ENCODE results near the gene WAPL. TPM values are rescaled to one million over a fixed set of nuclear protein-coding genes. Genes with fewer than 3 reads are reported as not detected.

Gene WAPL
- polyA plus RNA-seq, 1 donor = 36.8 TPM

GRCh38 chr10:86413046-86413728 lies 108.4 kb downstream of the WAPL start:
- peak; percentile 17 to 53 for DNase-seq
- H3K27ac ChIP-seq (ENCODE audit: low read length) = peak overlapping the region; percentile 89
- no peak overlapping the region for H3K4me3 ChIP-seq (ENCODE audit: low read length)
- no peaks in the 10 kb centered on the region for H3K27me3 ChIP-seq (ENCODE audit: control insufficient read depth, insufficient read depth, low read length)
- peaks cover 48% of the 10 kb centered on the region for H3K4me1 ChIP-seq (ENCODE audit: control insufficient read depth, insufficient read depth, low read length)
- H3K9me3 ChIP-seq (ENCODE audit: control insufficient read depth, low read depth, low read length) = no peaks in the 10 kb centered on the region
- H3K36me3 ChIP-seq (ENCODE audit: control insufficient read depth, insufficient read depth, low read length) = no peaks in the 10 kb centered on the region
- WGBS (ENCODE audit: insufficient coverage, low lambda C conversion rate) = 60% methylated on average over 1 of the region's 6 CpGs

GRCh38 chr10:86411852-86412560 lies 109.6 kb downstream of the WAPL start:
- Histone ChIP-seq H3K27me3 (ENCODE audit: control insufficient read depth, insufficient read depth, low read length) (no peaks in the 10 kb centered on the region), H3K4me1 (ENCODE audit: control insufficient read depth, insufficient read depth, low read length) (peaks cover 46% of the 10 kb centered on the region), H3K9me3 (ENCODE audit: control insufficient read depth, low read depth, low read length) (no peaks in the 10 kb centered on the region), H3K36me3 (ENCODE audit: control insufficient read depth, insufficient read depth, low read length) (no peaks in the 10 kb centered on the region), H3K27ac (ENCODE audit: low read length) (peak overlapping the region; percentile 89), H3K4me3 (ENCODE audit: low read length) (no peak overlapping the region)
- WGBS (ENCODE audit: insufficient coverage, low lambda C conversion rate) = no CpG with 5 or more reads among the region's 6 CpGs
- no peak for DNase-seq

GRCh38 chr10:86411281-86411841 lies 110.2 kb downstream of the WAPL start:
- no CpG with 5 or more reads among the region's 7 CpGs for WGBS (ENCODE audit: insufficient coverage, low lambda C conversion rate)
- DNase-seq = peak; percentile 68 to 89
- no peaks in the 10 kb centered on the region for H3K9me3 ChIP-seq (ENCODE audit: control insufficient read depth, low read depth, low read length)
- H3K27ac ChIP-seq (ENCODE audit: low read length) = peak overlapping the region; percentile 89
- H3K4me3 ChIP-seq (ENCODE audit: low read length) = no peak overlapping the region
- H3K36me3 ChIP-seq (ENCODE audit: control insufficient read depth, insufficient read depth, low read length) = no peaks in the 10 kb centered on the region
- peaks cover 46% of the 10 kb centered on the region for H3K4me1 ChIP-seq (ENCODE audit: control insufficient read depth, insufficient read depth, low read length)
- H3K27me3 ChIP-seq (ENCODE audit: control insufficient read depth, insufficient read depth, low read length) = no peaks in the 10 kb centered on the region

GRCh38 chr10:86410542-86411124 lies 111.0 kb downstream of the WAPL start:
- WGBS (ENCODE audit: insufficient coverage, low lambda C conversion rate) = no CpG with 5 or more reads among the region's 4 CpGs
- H3K36me3 ChIP-seq (ENCODE audit: control insufficient read depth, insufficient read depth, low read length) = no peaks in the 10 kb centered on the region
- no peak overlapping the region for H3K4me3 ChIP-seq (ENCODE audit: low read length)
- no peaks in the 10 kb centered on the region for H3K9me3 ChIP-seq (ENCODE audit: control insufficient read depth, low read depth, low read length)
- H3K27me3 ChIP-seq (ENCODE audit: control insufficient read depth, insufficient read depth, low read length) = no peaks in the 10 kb centered on the region
- peak overlapping the region; percentile 89 for H3K27ac ChIP-seq (ENCODE audit: low read length)
- peaks cover 42% of the 10 kb centered on the region for H3K4me1 ChIP-seq (ENCODE audit: control insufficient read depth, insufficient read depth, low read length)
- DNase-seq = peak; percentile 78 to 90

- no peak overlapping the region for H3K27ac ChIP-seq (ENCODE audit: low read length)
- H3K9me3 ChIP-seq (ENCODE audit: control insufficient read depth, low read depth, low read length) = no peaks in the 10 kb centered on the region
- DNase-seq = no peak
- no peaks in the 10 kb centered on the region for H3K36me3 ChIP-seq (ENCODE audit: control insufficient read depth, insufficient read depth, low read length)
- WGBS (ENCODE audit: insufficient coverage, low lambda C conversion rate) = 80% methylated on average over 1 of the region's 1 CpG
- no peak overlapping the region for H3K4me3 ChIP-seq (ENCODE audit: low read length)
- peaks cover 33% of the 10 kb centered on the region for H3K4me1 ChIP-seq (ENCODE audit: control insufficient read depth, insufficient read depth, low read length)
- H3K27me3 ChIP-seq (ENCODE audit: control insufficient read depth, insufficient read depth, low read length) = no peaks in the 10 kb centered on the region
Measured at GRCh38 chr10:86409183-86409582, 112.4 kb downstream of the WAPL start.

GRCh38 chr10:86403183-86403797 lies 118.3 kb downstream of the WAPL start:
- WGBS (ENCODE audit: insufficient coverage, low lambda C conversion rate) = no CpG with 5 or more reads among the region's 6 CpGs
- Histone ChIP-seq H3K36me3 (ENCODE audit: control insufficient read depth, insufficient read depth, low read length) (no peaks in the 10 kb centered on the region), H3K4me1 (ENCODE audit: control insufficient read depth, insufficient read depth, low read length) (peaks cover 11% of the 10 kb centered on the region), H3K27me3 (ENCODE audit: control insufficient read depth, insufficient read depth, low read length) (peaks cover 12% of the 10 kb centered on the region), H3K4me3 (ENCODE audit: low read length) (no peak overlapping the region), H3K9me3 (ENCODE audit: control insufficient read depth, low read depth, low read length) (no peaks in the 10 kb centered on the region), H3K27ac (ENCODE audit: low read length) (no peak overlapping the region)
- no peak for DNase-seq

- no CpG with 5 or more reads among the region's 18 CpGs for WGBS (ENCODE audit: insufficient coverage, low lambda C conversion rate)
- H3K36me3 ChIP-seq (ENCODE audit: control insufficient read depth, insufficient read depth, low read length) = no peaks in the 10 kb centered on the region
- H3K27ac ChIP-seq (ENCODE audit: low read length) = peak overlapping the region; percentile 23
- peak in 1 of 2 donors; percentile 58 for DNase-seq
- peaks cover 11% of the 10 kb centered on the region for H3K4me1 ChIP-seq (ENCODE audit: control insufficient read depth, insufficient read depth, low read length)
- peaks cover 12% of the 10 kb centered on the region for H3K27me3 ChIP-seq (ENCODE audit: control insufficient read depth, insufficient read depth, low read length)
- H3K4me3 ChIP-seq (ENCODE audit: low read length) = peak overlapping the region; percentile 3
- H3K9me3 ChIP-seq (ENCODE audit: control insufficient read depth, low read depth, low read length) = no peaks in the 10 kb centered on the region
Measured at GRCh38 chr10:86402283-86402941, 119.2 kb downstream of the WAPL start.

GRCh38 chr10:86401588-86402282 lies 119.9 kb downstream of the WAPL start:
- WGBS (ENCODE audit: insufficient coverage, low lambda C conversion rate) = 0% methylated on average over 1 of the region's 27 CpGs
- Histone ChIP-seq H3K4me3 (ENCODE audit: low read length) (peak overlapping the region; percentile 80), H3K9me3 (ENCODE audit: control insufficient read depth, low read depth, low read length) (no peaks in the 10 kb centered on the region), H3K36me3 (ENCODE audit: control insufficient read depth, insufficient read depth, low read length) (no peaks in the 10 kb centered on the region), H3K4me1 (ENCODE audit: control insufficient read depth, insufficient read depth, low read length) (peaks cover 11% of the 10 kb centered on the region), H3K27me3 (ENCODE audit: control insufficient read depth, insufficient read depth, low read length) (peaks cover 16% of the 10 kb centered on the region), H3K27ac (ENCODE audit: low read length) (peak overlapping the region; percentile 99)
- peak; percentile 53 to 85 for DNase-seq

GRCh38 chr10:86400705-86401587 lies 120.6 kb downstream of the WAPL start:
- Histone ChIP-seq H3K27ac (ENCODE audit: low read length) (peak overlapping the region; percentile 99), H3K4me1 (ENCODE audit: control insufficient read depth, insufficient read depth, low read length) (peaks cover 11% of the 10 kb centered on the region), H3K36me3 (ENCODE audit: control insufficient read depth, insufficient read depth, low read length) (no peaks in the 10 kb centered on the region), H3K9me3 (ENCODE audit: control insufficient read depth, low read depth, low read length) (no peaks in the 10 kb centered on the region), H3K27me3 (ENCODE audit: control insufficient read depth, insufficient read depth, low read length) (peaks cover 16% of the 10 kb centered on the region), H3K4me3 (ENCODE audit: low read length) (peak overlapping the region; percentile 80)
- no CpG with 5 or more reads among the region's 76 CpGs for WGBS (ENCODE audit: insufficient coverage, low lambda C conversion rate)
- peak; percentile 57 to 85 for DNase-seq

Data from large intestine (tissue), 3 donors.